IMR-90 (cell line): ENCODE measurements around the gene IL23R.

Source experiments
- CEBPB ChIP-seq: IDR thresholded peaks from 2 replicates; pipeline ENCODE4 v1.6.1; 2012; ENCODE audit warnings: low read depth, low read length, improper control_type of control experiment
- FOS ChIP-seq: fragments of 150-350 bp; IDR thresholded peaks from 2 replicates; pipeline ENCODE4 v1.6.1; 2016; ENCODE audit warnings: low read depth, low read length
- MAFK ChIP-seq: IDR thresholded peaks from 2 replicates; pipeline ENCODE4 v1.6.1; 2012; ENCODE audit warnings: low read depth, low read length, improper control_type of control experiment
- POLR2A ChIP-seq: IDR thresholded peaks from 2 replicates; pipeline ENCODE4 v1.6.1; 2012; ENCODE audit warnings: mild to moderate bottlenecking, low read depth, low read length
- RAD21 ChIP-seq: IDR thresholded peaks from 2 replicates; pipeline ENCODE4 v1.6.1; 2012; ENCODE audit warnings: low read length, improper control_type of control experiment
- TF ChIP-seq, protein P1 (sequence below): conservative IDR thresholded peaks from 2 replicates; pipeline ENCODE4 v1.5.1; 2012; ENCODE audit warnings: mild to moderate bottlenecking, low read depth, low read length, improper control_type of control experiment
- TF ChIP-seq, protein P2 (sequence below): fragments of 150-350 bp; IDR thresholded peaks from 2 replicates; pipeline ENCODE4 v1.6.1; 2016; ENCODE audit warnings: low read depth, mild to moderate bottlenecking, low read length, moderate library complexity, borderline replicate concordance

DNA sequence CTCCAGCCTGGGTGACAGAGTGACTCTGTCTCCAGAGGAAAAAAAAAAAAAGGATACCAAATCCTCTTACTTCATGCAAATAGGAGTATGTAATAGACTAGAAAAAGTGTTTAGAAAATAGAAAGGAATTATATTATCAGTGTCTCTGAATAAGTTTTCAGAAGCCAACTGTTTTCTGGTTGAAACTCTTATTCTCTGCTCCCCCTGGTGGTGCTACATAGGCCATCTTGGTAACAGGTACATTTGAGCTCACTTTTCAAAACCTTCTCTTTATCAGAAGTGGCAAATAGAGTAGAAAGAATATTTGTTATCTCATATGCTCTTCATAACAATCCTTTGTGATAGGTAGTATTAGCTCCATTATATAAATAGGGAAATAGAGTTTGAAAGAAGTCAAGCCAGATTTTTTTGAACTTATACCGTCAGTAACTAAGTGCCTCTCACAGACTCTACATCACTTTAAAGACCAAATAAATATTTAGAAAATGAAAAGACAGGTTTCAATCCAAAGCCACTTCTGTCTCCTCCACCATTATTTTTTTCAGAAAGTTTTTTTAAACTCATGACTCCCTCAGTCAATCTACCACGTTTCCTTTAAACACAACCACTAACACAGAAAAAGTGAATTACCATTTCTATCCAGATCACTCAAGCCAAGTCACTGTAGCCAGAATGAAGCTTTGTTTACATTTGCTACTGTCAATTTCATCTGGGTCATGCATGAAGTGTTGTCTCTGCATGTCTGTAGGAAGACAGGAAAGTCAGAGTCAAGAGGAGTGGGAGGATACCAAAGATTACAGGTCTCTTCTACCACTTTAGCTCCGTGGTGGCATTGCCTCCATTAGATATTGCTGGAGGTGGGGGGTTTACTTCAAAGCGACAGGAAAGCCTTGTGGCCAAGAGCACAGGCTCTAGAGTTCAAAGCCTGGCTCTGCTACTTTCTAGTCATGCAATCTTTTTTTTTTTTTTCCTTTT lies 45.6 kb downstream of the IL23R start:
- TF ChIP-seq RAD21 (peak; percentile 44), POLR2A (no peak), MAFK (no peak), CEBPB (no peak), FOS (no peak)
- TF ChIP-seq, protein P1, sequence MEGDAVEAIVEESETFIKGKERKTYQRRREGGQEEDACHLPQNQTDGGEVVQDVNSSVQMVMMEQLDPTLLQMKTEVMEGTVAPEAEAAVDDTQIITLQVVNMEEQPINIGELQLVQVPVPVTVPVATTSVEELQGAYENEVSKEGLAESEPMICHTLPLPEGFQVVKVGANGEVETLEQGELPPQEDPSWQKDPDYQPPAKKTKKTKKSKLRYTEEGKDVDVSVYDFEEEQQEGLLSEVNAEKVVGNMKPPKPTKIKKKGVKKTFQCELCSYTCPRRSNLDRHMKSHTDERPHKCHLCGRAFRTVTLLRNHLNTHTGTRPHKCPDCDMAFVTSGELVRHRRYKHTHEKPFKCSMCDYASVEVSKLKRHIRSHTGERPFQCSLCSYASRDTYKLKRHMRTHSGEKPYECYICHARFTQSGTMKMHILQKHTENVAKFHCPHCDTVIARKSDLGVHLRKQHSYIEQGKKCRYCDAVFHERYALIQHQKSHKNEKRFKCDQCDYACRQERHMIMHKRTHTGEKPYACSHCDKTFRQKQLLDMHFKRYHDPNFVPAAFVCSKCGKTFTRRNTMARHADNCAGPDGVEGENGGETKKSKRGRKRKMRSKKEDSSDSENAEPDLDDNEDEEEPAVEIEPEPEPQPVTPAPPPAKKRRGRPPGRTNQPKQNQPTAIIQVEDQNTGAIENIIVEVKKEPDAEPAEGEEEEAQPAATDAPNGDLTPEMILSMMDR, result peak; percentile 56
- TF ChIP-seq, protein P2, sequence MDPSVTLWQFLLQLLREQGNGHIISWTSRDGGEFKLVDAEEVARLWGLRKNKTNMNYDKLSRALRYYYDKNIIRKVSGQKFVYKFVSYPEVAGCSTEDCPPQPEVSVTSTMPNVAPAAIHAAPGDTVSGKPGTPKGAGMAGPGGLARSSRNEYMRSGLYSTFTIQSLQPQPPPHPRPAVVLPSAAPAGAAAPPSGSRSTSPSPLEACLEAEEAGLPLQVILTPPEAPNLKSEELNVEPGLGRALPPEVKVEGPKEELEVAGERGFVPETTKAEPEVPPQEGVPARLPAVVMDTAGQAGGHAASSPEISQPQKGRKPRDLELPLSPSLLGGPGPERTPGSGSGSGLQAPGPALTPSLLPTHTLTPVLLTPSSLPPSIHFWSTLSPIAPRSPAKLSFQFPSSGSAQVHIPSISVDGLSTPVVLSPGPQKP, result no peak
